GM19463 (cell line): Measurements from ENCODE around the gene ABTB1.
A peak's percentile ranks its signal among the peaks of the same experiment; 100 is the strongest.
"Not testable (repeated sequence)": the region's sequence is repeated elsewhere in the genome, so short reads cannot be mapped to it uniquely, and the experiment has no call there.

Source experiments
- ATAC-seq: cut with Tn5 transposase; IDR thresholded peaks from one replicate; pipeline ENCODE4 v1.9.1; 2021; ENCODE audit warnings: mild to moderate bottlenecking, moderate library complexity; ENCODE audit not compliant: unreplicated experiment

The ABTB1 gene

DNA sequence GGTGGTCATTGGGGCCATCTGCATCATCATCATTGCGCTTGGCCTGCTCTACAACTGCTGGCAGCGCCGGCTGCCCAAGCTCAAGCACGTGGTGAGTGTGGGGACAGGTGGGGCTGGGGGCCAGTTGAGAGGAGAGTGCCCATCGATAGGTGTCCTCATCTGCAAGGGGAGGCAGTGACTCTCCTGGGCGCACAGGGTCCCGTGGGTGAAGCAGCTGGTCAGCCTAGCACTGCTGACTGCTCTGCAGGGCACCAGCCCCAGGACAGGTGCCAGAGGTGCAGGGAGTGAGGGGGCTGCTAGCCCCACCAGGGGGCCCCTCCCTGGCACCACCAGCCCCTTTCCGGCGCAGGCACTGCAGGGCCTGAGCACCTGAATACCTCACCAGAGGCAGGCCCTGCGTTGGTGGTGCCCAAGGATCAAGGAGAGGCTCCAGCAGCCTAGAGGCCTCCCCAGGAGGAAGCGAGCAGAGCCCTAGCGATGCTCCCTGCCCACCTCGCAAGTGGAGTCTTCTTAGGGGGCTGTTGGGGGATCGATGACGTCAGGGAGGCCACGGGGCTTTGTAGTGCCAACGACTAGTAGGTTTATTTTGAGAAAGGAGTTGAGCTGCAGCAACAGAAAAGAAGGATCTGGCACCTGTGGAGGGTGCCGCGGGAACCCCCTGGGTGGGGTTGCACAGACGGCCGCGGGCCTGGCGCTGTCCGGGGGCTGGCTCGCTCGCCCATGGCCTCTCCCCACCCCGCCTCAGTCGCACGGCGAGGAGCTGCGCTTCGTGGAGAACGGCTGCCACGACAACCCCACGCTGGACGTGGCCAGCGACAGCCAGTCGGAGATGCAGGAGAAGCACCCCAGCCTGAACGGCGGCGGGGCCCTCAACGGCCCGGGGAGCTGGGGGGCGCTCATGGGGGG, 976 bp upstream of the ABTB1 start:
- ATAC-seq, result peak; percentile 7

DNA sequence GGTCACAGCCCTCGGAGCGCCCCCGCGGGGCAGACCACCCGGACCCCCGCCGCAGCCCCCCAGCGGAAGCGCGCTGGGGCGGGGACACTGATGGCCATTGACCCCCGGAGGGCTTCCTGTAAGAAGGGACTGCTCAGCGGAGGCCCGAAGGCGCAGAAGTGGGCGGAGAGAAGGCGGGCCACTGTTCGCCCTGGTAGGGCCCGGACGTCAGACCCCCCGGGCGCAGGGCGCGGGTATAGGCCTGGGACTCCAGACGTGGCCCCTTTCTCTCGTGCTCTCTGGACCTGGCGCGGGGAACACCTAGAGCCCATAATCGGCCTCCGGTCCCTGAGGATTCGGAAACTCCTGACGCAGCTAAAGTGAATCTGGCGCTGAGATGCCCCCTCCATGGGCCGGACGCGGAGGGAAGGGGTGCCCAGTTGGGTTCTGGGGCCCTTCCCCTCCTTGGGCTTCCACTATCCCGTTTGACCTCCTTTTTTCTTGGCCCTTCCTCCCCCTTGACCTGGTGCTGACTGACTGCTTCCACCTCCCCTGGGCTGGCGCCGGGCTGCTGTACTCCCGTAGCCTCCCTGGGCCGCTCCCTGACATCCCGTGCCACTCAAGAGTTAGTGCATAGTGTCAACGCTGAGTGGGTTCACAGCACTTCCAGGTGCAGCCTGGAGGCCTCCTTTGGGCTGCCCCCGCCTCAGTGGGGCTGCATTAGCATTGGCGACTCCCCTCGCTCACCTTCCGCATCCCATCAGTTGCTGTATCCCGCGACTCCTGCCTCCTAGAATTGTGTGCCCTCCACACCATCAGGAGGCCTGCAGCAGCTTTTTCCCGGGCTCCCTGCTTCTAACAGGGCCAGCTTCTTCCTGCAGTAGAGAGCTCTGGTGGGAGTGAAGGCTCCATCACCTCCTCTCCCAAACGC, 694 bp downstream of the ABTB1 start:
- peak; percentile 41 for ATAC-seq

DNA sequence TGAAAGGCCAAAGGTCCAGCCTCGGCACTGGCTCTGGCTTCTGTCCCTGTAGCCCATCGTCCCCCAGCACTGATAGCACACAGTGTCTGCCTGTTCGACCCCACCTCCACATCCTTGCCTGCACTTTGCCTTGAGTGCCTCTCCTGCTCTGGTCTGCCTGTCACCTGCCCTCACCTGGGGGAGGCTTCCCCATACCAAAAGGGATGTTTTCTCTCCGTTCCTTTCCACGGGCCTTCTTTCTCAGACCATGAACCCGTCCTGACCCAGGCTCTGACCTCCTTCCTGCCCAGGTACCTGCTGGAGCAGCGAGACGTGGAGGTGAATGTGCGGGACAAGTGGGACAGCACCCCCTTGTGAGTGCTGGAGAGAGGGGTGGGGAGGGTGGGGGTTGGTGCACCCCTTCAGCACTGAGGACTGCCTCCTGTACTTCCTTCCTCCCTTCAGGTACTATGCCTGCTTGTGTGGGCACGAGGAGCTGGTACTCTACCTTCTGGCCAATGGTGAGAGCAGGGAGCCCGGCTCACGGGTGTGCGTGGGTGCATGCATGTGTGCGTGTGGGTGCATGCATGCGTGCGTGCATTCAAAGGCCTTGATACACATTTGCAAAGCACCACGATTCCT, 1.5 kb downstream of the ABTB1 start:
- ATAC-seq, result no peak

DNA sequence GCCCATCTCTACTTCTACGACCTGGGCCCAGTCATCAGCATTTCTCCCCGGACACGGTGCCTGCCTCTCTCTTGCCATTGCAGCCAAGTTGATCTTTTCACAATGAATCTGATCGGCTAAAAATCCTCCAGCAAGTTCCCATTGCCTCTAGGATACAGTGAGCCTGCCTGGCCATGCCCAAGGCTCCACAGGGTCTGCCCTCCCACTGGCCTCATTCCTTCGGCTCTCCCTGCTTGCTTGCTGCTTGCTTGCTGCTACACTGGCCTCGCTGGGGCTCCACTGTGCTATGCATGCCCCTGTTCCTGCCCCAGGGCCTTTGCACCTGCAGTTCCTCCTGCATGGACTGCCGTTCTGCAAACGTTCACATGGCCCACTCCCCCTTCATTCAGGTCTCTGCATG, 2.0 kb downstream of the ABTB1 start:
- ATAC-seq, result no peak

DNA sequence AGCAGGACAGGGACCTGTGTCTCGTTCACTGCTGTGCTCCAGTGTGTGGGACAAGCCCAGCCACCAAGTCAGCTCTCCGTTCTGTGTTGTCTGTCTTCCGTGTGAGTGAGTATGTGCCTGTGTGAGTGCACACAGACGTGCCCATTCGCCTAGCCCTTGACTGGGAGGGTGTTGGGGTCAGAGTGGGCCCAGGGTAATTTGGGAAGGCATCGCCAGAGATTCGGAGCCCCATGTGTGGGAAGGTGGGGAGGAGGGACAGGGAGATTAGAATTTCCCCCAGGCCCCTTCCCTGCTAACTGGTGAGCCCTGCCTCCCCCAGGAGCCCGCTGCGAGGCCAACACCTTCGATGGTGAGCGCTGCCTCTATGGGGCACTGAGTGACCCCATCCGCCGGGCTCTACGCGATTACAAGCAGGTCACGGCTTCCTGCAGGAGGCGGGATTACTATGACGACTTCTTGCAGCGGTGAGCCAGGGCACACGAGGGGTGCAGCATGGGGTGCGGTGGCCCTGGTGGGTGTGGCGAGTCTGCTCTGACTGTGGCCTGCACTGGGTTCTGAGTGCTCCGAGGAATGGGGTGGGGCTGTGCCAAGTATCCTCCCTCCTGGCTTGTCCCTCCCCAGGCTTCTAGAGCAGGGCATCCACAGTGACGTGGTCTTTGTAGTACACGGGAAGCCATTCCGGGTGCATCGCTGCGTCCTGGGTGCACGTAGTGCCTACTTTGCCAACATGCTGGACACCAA, 3.1 kb downstream of the ABTB1 start:
- ATAC-seq, result no peak

DNA sequence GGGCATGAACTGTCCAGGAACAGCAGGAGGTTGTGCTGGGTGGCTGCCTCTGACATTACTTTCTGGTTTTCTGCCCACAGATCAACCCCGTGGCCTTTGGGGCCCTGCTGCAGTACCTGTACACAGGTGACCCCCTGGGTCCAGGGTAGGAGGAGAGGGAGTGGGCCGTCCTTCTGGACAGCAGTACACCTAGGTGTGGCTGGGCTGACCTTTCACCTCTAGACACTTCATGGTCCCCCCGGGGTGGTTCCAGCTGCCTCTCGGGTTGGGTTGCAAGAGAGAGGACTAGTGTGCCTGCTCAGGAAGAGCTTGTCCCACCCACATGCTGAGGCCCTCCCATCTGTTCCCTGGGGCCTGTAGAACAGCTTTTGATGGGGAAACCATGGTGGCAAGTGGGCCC, 3.7 kb downstream of the ABTB1 start:
- no peak for ATAC-seq

DNA sequence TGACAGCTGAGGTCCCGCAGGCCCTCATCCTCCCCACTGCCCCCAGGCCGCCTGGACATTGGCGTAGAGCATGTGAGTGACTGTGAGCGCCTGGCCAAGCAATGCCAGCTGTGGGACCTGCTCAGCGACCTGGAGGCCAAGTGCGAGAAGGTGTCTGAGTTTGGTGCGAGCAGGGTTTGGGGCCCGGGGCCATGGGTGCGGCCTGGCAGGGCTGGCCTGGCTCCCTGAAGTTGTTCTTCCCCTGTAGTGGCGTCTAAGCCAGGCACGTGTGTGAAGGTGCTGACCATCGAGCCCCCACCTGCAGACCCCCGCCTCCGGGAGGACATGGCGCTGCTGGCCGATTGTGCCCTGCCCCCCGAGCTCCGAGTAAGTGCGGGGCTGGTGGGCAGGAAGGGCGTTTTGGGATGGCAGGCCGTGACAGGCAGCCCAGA, 4.2 kb downstream of the ABTB1 start:
- no peak for ATAC-seq

DNA sequence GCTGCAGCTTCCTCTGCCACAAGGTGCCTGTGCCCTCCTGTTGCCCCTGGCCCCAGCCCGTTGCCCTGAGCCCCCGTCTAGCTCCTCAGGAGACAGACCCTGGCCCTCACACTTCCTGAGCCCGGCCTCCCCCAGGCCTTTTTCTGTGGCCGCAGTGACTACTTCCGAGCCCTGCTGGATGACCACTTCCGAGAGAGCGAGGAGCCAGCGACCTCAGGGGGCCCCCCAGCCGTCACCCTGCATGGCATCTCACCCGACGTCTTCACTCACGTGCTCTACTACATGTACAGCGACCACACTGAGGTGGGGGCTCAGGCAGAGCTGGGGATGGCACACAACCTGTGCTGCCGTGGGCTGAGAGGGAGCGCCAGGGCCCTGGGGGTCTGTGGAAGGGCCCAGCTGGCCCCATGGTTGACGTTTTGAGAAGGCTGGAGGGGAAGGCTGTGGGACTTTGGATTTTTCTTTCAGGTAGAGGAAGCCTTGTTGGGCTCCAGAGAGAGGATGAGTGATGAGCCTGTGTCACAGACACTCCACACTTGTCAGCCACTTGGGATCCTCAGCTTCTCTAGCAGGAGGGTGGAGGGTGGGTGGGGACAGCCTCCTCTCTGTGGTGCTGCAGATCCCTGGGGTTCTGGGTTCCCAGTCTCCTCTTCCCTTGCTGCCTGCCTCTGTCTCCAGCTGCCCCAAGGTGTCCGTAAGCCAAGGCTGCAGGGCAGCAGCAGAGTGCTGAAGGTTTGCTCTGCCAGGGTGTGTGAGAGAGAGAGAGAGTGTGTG, 5.0 kb downstream of the ABTB1 start:
- no peak for ATAC-seq

DNA sequence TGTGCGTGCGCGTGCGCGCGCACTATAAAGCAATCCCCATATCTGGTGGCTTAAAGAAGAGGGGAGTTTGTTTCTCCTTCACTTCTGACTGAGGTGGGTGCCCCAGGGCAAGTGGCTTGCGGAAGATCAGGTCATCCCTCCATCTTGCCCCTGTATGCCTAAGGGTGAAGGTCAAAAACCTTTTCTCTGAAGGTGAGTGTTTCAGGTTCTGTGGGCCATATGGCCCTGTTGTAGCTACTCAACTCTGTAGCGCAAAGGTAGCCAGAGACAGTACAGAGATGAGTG, 5.5 kb downstream of the ABTB1 start:
- no peak for ATAC-seq

DNA sequence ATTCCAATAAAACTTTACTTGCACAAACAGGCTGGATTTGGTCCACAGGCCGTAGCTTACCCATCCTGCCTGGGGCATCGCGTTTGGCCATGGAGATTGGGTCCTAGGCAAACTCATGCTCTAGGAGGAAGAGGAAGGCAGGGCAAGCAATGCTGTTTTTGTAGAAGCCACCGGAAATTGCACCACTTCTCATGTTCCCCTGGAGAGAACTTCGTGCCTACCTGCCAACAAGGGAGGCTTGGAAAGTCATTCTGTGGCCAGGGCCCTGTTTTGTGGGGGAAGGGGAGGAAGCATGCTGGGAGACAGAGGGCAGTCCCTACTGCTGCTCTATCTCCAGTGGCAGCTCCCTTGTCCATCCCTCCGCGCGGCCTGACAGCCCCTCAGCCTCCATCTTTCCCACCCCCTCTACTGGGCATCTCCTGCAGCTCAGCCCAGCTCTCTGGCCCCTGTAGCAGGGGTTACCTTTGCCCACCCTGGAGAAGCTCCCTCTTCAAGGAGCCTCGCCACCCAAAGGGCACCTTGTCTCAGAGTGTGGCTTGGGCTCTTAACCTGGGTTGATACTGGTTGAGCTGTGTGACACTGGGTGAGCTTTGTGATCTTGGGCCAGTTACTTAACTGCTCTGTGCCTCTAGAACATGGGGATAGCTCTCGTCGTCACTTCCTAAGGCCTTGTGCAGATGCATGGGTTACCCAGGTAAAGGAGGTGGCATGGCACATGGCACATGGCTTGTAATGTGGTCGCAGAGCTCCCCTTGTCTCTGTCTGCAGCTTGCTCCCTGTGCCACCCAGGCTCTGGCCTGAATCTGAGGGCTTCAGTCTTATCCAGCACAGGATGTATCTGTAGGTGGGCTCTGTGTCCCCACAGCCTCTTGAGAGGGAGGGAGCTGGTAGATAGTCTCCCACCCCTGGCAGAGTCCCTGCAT, 6.1 kb downstream of the ABTB1 start:
- ATAC-seq, result no peak

DNA sequence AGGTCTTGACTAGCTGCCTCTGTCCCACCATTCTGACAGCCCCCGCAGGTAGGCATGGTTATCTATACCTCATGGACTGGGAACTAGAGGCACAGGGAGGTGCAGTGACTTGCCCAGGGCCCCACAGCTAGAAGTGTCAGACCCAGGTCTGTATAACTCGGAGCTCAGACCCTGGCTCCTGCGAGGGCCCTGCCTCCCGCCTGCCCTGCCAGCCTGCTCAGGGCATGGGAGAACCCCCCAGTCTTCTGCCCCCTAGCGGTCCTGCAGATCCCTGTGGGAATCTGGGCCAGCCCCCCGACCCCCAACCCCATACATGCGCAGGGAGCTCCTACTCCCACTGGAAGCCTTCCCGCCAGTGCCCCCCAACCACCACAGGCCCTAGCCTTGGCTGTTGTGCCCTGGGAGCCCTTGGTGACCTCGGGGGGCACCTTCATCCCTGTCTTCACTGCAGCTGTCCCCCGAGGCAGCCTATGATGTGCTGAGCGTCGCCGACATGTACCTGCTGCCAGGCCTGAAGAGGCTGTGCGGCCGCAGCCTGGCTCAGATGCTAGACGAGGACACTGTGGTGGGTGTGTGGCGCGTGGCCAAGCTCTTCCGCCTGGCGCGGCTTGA, 6.9 kb downstream of the ABTB1 start:
- no peak for ATAC-seq

DNA sequence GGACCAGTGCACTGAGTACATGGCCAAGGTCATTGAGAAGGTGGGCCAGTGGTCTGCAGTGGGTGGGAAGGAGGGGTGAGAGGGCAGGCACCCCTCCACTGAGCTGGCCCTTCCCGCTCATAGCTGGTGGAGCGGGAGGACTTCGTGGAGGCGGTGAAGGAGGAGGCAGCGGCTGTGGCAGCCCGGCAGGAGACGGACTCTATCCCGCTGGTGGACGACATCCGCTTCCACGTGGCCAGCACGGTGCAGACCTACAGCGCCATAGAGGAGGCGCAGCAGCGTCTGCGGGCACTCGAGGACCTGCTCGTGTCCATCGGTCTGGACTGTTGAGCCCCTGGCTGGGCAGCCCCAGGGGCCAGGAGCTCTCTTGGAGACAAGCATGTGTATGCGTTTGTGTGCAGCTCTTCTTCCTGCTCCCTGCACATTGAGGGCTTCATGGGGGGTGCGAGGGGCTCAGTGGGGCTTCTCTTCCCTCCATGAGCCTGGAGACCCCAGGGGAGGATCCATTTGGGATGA, 7.5 kb downstream of the ABTB1 start:
- no peak for ATAC-seq

DNA sequence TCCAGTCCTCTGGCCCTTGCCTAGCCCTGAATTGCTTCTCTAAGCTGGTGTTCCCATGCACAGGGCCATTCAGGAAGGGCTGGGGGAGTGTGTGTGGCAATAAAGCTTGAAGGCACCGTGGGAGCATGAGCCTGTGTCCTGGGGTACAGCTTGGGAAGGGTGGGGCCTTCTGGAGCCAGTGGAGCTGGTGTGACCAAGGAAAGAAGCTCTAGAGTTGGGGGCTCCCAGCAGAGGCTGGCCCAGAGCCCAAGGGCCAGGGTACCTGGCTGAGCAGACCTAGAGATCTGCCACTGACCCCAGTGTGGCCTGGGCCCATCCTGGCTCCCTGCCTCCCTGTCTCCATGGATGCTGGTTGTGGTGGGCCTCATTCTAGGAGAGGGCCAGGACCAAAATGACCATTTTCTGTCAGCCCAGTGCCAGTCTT, 8.1 kb downstream of the ABTB1 start:
- no peak for ATAC-seq

DNA sequence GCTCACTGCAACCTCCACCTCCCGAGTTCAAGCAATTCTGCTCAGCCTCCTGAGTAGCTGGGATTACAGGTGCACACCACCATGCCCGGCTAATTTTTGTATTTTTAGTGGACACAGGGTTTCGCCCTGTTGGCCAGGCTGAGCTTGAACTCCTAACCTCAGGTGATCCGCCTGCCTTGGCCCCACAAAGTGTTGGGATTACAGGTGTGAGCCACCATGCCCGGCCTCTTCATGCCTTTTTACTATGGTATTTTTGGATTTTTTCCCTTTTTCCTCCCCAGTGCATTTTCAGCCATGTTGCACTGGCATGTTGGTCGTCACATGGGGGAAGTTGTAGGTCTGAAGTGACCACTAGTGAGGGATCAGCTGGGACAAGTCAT, 9.4 kb downstream of the ABTB1 start:
- ATAC-seq, result not testable (repeated sequence)

DNA sequence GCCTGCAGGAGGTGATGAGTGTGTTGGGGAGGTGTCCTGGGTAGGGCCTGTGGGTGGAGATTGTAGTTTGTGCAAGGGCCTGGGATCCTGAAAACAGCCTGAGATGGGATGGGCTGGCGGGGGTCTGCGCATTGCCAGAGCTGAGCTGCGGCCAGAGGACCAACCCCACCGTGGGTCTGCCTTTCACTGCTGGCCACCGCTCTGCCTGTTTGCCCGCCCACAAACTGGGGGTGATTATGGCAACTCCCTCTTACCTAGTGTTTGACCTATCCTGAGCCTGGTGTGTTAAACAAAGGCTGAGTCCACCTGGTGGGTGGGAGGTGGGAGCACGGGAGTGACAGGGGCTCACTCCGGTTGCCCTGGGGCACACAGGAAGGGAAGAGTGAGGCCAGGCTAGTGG, 9.8 kb downstream of the ABTB1 start:
- ATAC-seq, result no peak

DNA sequence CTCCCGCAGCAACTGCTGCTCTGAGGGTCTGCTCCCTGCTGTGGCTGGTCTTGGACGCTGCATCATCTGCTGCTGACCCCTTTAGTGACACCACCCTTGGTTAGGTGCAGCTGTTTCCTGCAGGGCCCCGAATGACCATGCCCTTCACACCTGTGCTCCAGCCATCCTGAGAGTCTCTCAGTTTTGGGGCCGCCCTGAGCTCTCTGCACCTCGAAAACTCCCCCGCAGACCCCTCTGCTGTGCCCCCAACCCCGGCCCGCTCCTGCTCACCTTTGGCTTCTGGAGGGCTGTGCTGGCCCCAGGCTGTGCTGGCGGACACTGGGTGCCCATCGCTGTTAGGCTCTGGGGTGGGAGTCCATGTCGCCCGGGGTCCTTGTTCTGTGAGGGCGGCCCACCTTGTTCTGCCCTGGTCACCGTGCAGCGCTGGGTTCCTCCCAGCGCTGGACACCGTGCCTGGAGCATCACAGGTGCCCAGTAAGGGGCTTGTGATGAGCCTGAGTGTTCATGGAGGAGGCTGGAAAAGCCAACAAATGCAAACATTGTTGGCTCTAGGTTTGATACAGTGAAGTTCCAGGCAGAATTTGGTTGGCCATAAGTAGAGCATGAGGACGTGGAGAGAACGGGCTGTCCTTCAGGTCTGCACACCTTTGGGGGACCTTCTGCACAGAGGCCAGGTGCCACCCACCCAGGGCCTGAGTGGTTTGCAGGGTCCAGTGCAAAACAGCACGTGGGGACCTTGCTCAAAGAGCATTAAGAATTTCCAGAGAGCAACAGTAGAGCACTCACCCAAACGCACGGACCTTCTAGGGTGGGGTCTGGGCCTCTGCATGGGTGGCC, 12.3 kb downstream of the ABTB1 start:
- ATAC-seq, result no peak

DNA sequence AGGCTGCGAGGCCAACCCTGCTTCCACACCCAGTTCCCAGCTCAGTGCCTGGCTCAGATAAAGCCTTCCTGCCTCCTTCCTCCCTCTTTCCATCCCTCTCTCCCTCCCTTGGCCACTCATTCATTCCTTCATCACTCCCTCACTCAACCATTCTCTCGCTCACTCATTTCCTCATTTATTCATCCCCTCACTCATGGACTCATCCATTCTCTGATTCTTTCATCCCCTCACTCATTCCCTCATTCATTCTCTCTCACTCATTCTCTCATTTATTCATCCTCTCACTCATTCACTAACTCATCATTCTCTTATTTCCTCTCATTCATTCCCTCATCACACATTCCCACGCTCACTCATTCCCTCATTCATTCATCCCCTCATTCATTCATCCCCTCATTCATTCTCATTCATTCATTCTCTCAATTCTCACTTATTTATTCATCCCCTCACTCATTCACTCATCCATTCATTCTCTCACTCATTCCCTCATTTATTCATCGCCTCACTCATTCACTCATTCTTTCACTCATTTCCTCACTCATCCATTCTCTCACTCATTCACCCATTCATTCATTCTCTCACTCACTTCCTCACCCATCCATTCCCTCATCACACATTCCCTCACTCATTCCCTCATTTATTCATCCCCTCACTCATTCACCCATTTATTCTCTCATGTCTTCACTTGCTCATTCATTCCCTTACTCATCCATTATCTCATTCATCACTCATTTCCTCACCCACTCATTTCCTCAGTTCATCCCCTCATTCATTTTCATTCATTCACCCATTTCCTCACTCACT, 13.2 kb downstream of the ABTB1 start:
- ATAC-seq, result no peak
